ENCODE measurements around the gene FHAD1.

FHAD1 gene

GRCh38 chr1:15206418-15207030, 40.5 kb upstream of the FHAD1 start:
- no peak for TF ChIP-seq Cebpa-rat (IDR thresholded peaks at IDR 0.05)
- no peaks in the 10 kb centered on the region for H3K27me3 ChIP-seq
- H3K27ac ChIP-seq = no peak overlapping the region
- H4K20me1 ChIP-seq = peaks cover 0 to 97% (median 0%) of the 10 kb centered on the region in 11 experiments; a peak in 7 of 22 replicates
- H3K9me3 ChIP-seq (replicated peaks in 1 of 11) = no peaks in the 10 kb centered on the region
- no peak overlapping the region for H3K9ac ChIP-seq
- H3K4me1 ChIP-seq = peaks cover 0 to 8% (median 0%) of the 10 kb centered on the region in 10 experiments; a peak in 4 of 20 replicates
- peaks cover 0 to 13% (median 0%) of the 10 kb centered on the region in 11 experiments; a peak in 2 of 22 replicates for H3K36me3 ChIP-seq
- no peak overlapping the region for H3K4me3 ChIP-seq
- peak overlapping the region in 1 of 11 experiments; percentile 20; a peak in 2 of 22 replicates for H3K4me2 ChIP-seq

GRCh38 chr1:15207031-15207828, 39.8 kb upstream of the FHAD1 start:
- no peak overlapping the region for H3K4me3 ChIP-seq
- TF ChIP-seq Cebpa-rat (IDR thresholded peaks at IDR 0.05) = no peak
- H3K4me2 ChIP-seq = peak overlapping the region in 1 of 11 experiments; percentile 20; a peak in 1 of 22 replicates
- no peaks in the 10 kb centered on the region for H3K27me3 ChIP-seq
- no peak overlapping the region for H3K27ac ChIP-seq
- H4K20me1 ChIP-seq = peaks cover 0 to 91% (median 0%) of the 10 kb centered on the region in 11 experiments; a peak in 7 of 22 replicates
- no peak overlapping the region for H3K9ac ChIP-seq
- H3K4me1 ChIP-seq = peaks cover 0 to 8% (median under 1%) of the 10 kb centered on the region in 10 experiments; a peak in 6 of 20 replicates
- H3K9me3 ChIP-seq (replicated peaks in 1 of 11) = no peaks in the 10 kb centered on the region
- H3K36me3 ChIP-seq = peaks cover 0 to 14% (median 0%) of the 10 kb centered on the region in 11 experiments; a peak in 2 of 22 replicates

- Histone ChIP-seq H3K4me3 (no peak overlapping the region), H3K4me1 (peaks cover 0 to 15% (median 2%) of the 10 kb centered on the region in 10 experiments; a peak in 7 of 20 replicates), H3K9me3 (replicated peaks in 1 of 11) (no peaks in the 10 kb centered on the region), H4K20me1 (peaks cover 0 to 90% (median 0%) of the 10 kb centered on the region in 11 experiments; a peak in 7 of 22 replicates), H3K36me3 (peaks cover 0 to 19% (median 0%) of the 10 kb centered on the region in 11 experiments; a peak in 2 of 22 replicates), H3K9ac (no peak overlapping the region), H3K4me2 (no peak overlapping the region), H3K27me3 (no peaks in the 10 kb centered on the region), H3K27ac (no peak overlapping the region)
- no peak for TF ChIP-seq Cebpa-rat (IDR thresholded peaks at IDR 0.05)
Measured at GRCh38 chr1:15207829-15208429, 39.1 kb upstream of the FHAD1 start.

GRCh38 chr1:15210651-15211375, 36.2 kb upstream of the FHAD1 start:
- Histone ChIP-seq H3K9me3 (replicated peaks in 1 of 11) (no peaks in the 10 kb centered on the region), H3K4me1 (peaks cover 0 to 30% (median 2%) of the 10 kb centered on the region in 10 experiments; a peak in 7 of 20 replicates), H4K20me1 (peaks cover 0 to 63% (median 0%) of the 10 kb centered on the region in 11 experiments; a peak in 7 of 22 replicates), H3K4me2 (no peak overlapping the region), H3K27me3 (no peaks in the 10 kb centered on the region), H3K9ac (no peak overlapping the region), H3K27ac (no peak overlapping the region), H3K36me3 (peaks cover 0 to 35% (median 0%) of the 10 kb centered on the region in 11 experiments; a peak in 4 of 22 replicates), H3K4me3 (no peak overlapping the region)
- TF ChIP-seq Cebpa-rat (IDR thresholded peaks at IDR 0.05) = no peak

- Histone ChIP-seq H3K9ac (no peak overlapping the region), H3K27ac (no peak overlapping the region), H3K9me3 (replicated peaks in 1 of 11) (no peaks in the 10 kb centered on the region), H3K4me2 (no peak overlapping the region), H3K27me3 (no peaks in the 10 kb centered on the region), H3K36me3 (peaks cover 0 to 35% (median 0%) of the 10 kb centered on the region in 11 experiments; a peak in 4 of 22 replicates), H3K4me3 (no peak overlapping the region), H4K20me1 (peaks cover 0 to 58% (median 0%) of the 10 kb centered on the region in 11 experiments; a peak in 6 of 22 replicates), H3K4me1 (peaks cover 0 to 28% (median 1%) of the 10 kb centered on the region in 10 experiments; a peak in 7 of 20 replicates)
- no peak for TF ChIP-seq Cebpa-rat (IDR thresholded peaks at IDR 0.05)
Measured at GRCh38 chr1:15211424-15211823, 35.6 kb upstream of the FHAD1 start.

- H3K9me3 ChIP-seq (replicated peaks in 1 of 11) = no peaks in the 10 kb centered on the region
- H3K9ac ChIP-seq = peak overlapping the region in 2 of 11 experiments; percentile 4 to 15; a peak in 2 of 22 replicates
- H3K27me3 ChIP-seq = no peaks in the 10 kb centered on the region
- H3K4me3 ChIP-seq = no peak overlapping the region
- H3K4me2 ChIP-seq = peak overlapping the region in 2 of 11 experiments; percentile 12 to 48; a peak in 2 of 22 replicates
- H3K4me1 ChIP-seq = peaks cover 0 to 26% (median 0%) of the 10 kb centered on the region in 10 experiments; a peak in 4 of 20 replicates
- H3K27ac ChIP-seq = no peak overlapping the region
- peaks cover 0 to 48% (median 0%) of the 10 kb centered on the region in 11 experiments; a peak in 5 of 22 replicates for H4K20me1 ChIP-seq
- peaks cover 0 to 28% (median 0%) of the 10 kb centered on the region in 11 experiments; a peak in 4 of 22 replicates for H3K36me3 ChIP-seq
- TF ChIP-seq Cebpa-rat (IDR thresholded peaks at IDR 0.05) = no peak
Measured at GRCh38 chr1:15212216-15212953, 34.6 kb upstream of the FHAD1 start.

- Histone ChIP-seq H3K4me3 (no peak overlapping the region), H3K9ac (peak overlapping the region in 2 of 11 experiments; percentile 4 to 15; a peak in 2 of 22 replicates), H3K4me1 (peaks cover 0 to 27% (median 0%) of the 10 kb centered on the region in 10 experiments; a peak in 5 of 20 replicates), H3K36me3 (peaks cover 0 to 28% (median 0%) of the 10 kb centered on the region in 11 experiments; a peak in 4 of 22 replicates), H4K20me1 (peaks cover 0 to 43% (median 0%) of the 10 kb centered on the region in 11 experiments; a peak in 4 of 22 replicates), H3K4me2 (peak overlapping the region in 2 of 11 experiments; percentile 12 to 48; a peak in 2 of 22 replicates), H3K27ac (no peak overlapping the region), H3K27me3 (no peaks in the 10 kb centered on the region), H3K9me3 (replicated peaks in 1 of 11) (0 out of 22 replicates have a peak, but pooled peaks cover 0 to 3% (median 0%) of the 10 kb centered on the region in 11 experiments)
- no peak for TF ChIP-seq Cebpa-rat (IDR thresholded peaks at IDR 0.05)
Measured at GRCh38 chr1:15212954-15213291, 34.1 kb upstream of the FHAD1 start.
